ENCODE results near the gene KIAA1191.
A peak's percentile ranks its signal among the peaks of the same experiment; 100 is the strongest.

KIAA1191 gene

DNA sequence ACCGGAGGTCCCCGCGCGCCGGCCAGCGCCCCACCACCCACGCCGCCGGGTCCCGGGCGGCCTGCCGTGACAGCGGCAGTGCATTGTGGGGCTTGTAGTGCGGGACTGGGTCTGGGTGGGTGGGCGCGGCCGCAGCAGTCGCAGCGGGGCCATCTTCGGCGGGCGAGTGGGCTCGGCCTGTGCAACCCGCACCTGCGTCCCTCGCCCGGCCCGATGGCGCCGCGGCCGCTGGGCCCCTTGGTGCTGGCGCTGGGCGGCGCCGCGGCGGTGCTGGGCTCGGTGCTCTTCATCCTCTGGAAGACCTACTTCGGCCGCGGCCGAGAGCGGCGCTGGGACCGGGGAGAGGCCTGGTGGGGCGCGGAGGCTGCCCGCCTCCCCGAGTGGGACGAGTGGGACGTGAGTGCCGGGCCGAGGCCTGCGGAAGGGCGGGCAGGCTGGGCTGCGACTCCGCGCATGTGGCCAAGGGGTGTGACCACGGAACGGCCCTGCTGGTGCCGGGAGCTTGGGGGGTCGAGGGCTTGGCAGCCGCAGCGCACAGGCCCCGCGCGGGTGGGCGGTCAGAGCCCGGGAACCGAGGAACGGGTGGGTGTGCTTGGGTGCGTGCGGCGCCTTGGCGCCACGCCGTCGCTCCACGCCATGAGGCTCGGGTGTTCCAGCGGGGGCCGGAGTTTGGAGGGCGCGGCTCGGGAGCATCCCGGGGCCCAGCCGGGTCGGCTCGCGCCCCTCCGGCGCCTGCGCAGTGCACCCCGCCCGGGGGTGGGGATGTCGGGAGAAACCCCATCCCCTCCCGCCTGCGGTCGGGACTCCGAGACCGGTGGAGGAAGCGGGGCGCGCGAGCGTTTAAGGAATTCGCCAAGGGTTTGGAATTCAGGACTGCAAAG, 4.0 kb upstream of the KIAA1191 start, which contains the start of gene ARL10:
Gene ARL10, plus strand, starts transcription at position 137 of the 881 bp plus-strand sequence. Its CDS starts 77 bp downstream, at position 214.
- peak; percentile 49 for DNase-seq (ENCODE audit: low read depth)

DNA sequence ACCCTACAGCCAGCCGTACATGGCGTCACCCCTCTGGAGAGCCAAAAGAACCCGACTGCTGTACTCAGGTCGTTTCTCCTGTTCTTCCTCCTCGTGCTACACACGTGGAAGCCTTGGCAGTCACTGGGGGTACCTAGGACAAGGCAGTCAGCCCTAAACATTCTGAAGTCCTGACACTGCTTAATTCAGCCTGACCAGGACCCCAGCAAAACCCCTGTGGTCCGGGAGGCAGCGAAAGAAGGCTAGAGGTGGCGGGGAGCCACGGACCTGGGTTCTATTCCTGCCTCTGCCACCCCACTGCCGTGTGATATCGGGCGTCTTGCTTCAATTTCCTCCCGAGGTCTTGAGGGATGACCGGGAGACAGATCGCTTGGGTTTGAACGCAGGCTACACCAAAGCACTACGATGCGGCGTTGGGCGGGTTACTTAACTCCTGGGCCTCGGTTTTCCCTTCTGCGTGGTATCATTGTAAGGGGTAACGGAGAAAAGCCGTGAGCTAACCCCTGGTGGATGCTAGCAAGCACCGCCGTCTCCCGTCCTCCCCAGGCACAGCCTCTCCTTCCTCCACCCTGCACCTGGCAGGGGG, 3.3 kb upstream of the KIAA1191 start:
- no peak for DNase-seq (ENCODE audit: low read depth)

DNA sequence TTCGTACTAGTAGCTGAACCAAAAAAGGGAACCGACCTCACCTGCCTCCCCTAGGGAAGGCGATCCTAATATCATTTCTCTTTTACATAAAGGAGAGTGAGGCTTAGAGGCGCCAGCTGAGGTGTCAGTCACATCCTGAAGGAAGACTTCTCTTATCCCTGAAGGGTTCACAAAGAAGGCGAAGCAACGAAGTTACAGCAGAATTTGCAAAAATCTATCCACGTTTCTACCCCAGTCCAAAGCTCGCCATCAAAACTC, 598 bp upstream of the KIAA1191 start:
- DNase-seq (ENCODE audit: low read depth) = no peak

DNA sequence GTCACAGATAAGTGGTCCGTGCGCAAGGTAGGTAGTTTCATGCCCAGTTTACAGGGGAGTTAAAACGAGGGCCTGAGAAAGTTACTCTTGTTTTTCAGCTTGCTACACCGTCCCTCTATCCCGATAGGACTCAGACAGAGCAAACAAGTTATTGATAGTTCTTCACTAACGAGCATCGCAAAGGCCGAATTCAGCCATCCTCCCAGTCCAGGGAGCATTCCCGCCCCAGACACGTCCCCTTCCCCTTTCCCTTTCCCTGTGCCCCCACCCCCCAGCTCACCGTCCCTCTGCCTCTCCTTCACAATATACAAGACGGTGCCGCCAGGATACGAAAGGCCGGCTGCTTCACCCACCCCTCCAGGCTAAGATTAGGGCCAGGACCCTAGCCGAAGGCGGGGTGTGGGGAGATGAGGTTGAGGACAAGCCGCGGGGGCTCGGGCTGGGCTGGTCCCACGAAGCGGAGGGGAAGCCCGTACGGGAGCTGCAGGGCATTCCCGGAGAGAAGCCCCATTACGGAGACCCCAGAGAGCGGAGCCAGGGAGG, 599 bp downstream of the KIAA1191 start:
- DNase-seq (ENCODE audit: low read depth) = no peak

DNA sequence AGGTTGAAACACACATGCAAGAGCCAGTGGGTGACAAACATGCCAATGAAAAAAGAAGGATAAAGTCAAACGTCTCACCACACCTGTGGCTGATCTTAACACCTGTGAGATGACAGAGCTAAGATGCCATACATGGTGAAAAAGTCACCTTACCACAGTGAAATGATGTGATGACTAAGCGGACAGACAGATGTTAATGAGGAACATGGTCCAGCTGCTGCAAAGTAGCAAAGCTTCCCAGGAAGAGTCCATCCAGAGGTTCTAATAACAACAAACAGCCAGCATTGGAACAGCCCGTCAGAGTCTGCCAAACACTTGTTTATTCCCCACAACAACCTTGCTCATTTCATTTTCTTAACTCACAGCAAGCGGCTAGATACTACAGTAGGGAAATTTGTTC, 1.9 kb downstream of the KIAA1191 start:
- DNase-seq (ENCODE audit: low read depth) = no peak

DNA sequence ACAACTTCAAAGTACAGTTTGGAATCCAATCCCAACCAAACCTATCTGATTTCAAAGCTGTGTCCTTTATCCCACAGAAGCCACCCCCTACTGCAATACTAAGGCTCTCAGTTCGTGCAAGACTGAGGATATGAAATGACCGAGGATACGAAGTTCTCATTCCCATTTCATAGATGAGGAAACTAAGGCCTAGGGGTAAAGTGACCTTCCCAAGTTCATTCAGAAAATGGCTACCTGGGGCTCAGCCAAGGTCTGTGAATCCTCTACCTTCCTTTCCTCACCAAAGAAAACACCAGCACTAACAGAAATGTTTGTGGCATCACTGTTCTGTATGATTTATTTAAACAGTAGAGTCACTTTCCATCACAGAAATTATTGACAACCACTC, 5.4 kb downstream of the KIAA1191 start:
- DNase-seq (ENCODE audit: low read depth) = no peak

DNA sequence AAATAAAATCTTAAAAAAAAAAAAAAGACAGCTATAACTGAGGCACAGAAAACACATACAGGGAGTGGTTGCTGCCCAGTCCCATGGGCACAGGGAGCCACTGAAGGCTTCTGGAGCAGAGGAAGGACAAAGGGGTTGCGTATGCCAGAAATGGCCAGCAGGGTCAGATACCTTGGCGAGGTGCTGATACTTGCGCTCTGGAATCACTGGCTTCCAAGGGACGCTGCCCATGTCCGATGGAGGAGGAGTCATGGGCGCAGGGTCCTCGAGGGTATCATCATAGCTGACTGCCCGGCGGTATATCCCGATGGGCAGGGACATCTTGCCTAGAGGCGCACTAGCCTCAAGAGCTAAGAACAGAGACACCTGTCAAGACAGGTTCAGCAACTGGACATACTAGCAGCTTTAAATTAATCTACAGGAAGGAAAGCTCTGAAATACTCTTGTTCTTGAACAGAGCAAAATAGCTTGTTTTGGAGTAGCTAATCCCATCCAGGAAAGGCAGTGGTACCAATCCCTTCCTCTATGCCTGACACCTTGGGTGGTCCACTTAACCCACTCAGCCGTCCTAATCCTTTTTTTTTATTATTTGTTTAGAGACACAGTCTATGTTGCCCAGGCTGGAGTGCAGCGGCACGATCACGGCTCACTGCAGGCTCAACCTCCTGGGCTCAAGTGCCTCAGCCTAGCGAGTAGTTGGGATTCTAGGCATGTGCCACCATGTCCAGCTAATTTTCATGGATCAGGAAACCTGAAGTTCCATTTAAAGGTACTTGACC, 6.0 kb downstream of the KIAA1191 start:
- DNase-seq (ENCODE audit: low read depth) = no peak

DNA sequence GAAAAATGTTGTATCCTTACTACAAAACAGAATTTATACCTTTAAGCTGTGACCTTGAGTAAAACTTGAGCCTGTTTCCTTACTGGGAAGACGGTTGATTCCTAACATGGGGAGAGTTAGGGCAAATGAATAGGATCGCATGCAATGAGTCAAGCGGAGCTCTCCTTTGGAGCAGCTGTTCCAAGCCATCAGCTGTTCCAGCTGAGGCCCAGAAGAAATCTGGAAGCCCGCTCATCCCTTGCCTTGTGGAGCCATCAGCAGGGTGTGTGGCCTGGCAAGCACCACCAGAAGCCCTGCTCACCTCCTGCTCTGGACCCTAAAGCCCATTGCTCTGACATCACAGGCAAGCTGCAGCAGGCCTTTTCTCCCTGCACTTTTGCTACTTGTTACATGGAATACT, 8.0 kb downstream of the KIAA1191 start:
- no peak for DNase-seq (ENCODE audit: low read depth)

DNA sequence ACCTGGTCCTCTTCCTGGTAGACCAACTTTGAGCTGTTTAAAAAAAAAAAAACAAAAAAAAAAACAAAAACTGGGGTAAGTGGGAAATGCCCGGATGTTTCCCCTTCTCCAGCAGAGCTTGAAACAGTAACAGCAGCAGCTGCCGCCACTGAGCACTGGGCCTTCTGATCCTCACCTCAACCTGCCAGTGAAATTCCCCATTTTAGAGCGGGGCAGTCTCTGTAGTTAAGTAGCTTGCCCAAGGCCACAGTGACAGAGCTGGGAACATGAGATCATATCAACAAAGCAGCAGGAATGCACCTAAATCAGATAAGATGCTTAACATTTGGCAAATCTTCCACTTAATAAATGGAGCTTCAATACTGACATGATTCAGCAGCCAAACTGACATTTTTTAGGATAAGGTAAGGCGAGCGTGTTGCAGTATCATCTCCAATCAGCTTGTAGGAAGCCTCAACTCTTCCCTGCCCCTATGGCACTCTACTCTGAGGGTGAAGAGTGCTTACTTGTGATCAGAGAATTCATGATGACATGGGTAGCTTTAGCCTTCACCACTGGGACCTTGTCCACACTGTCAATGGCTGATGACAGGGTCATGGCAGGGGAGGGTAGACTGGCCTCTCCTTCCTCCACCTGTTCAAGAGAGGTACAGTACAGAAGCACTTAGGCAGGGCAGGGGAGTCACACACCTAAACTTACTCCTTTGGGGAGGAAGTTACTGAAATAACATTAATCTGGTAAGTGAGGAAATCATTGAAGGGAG, 9.3 kb downstream of the KIAA1191 start:
- no peak for DNase-seq (ENCODE audit: low read depth)

DNA sequence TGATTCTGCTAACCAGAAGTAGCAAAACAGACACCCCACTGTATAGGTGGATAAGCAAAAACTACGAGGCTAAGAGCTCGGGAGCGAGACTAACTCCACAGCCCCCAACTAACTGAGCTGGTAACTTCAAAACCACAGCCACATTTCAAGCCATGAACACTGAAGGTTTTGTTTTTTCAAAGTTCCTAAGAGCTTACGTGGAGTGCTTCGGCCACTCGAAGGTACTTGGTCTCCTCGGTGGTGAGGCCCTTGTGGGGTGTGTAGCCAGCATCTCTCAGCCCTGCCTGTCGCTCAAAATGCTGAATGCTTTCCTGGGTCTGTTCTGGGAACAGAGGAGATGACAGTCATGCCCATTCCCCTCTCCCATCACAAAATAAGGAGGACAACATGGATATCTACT, 11.1 kb downstream of the KIAA1191 start:
- no peak for DNase-seq (ENCODE audit: low read depth)

DNA sequence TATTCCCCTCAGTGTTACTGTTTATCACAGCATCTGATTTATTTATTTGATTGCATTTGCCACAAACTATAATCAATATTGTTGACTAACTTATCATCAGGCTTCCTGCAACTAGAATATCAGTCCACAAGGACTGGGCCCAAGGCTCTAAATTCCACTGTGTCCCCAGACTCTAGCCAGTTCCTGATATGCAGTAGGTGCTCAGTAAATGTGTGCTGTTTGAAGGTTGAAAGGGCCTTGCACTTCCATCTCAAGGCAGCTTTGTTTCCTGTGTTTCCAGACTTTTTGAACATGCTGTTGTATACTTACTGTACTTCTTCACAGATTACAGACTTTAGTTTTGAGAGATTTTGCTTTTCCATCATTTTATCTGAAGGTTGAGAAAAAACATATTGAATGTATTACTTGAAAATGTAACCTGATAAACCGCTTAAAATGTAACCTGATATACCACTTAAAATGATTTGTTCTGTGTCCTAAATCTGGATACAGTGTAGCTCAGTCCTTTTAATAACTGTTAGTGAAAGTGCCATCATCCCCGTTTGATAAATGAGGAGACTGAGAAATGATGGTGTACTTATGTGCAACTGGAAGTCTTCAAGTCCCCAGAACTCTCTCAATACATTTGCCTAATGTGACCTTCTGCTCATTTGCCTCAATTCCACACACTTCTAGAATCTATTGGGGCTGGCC, 18.7 kb downstream of the KIAA1191 start:
- DNase-seq (ENCODE audit: low read depth) = no peak

DNA sequence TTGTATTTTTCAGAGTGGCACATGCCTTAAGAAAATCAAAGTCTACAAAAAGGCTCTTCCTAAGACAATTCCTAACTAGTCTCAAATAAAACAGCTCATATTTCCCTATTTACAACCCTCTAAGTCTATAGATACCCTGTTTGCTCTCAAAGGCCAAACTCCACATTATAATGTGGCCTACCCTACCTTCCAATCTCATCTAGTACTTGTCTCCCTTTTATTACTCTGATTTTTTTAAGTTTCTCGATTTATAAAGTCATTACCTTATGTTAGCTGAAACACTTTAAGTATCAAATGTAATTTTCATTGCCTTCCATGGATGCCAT, 19.4 kb downstream of the KIAA1191 start:
- no peak for DNase-seq (ENCODE audit: low read depth)

DNA sequence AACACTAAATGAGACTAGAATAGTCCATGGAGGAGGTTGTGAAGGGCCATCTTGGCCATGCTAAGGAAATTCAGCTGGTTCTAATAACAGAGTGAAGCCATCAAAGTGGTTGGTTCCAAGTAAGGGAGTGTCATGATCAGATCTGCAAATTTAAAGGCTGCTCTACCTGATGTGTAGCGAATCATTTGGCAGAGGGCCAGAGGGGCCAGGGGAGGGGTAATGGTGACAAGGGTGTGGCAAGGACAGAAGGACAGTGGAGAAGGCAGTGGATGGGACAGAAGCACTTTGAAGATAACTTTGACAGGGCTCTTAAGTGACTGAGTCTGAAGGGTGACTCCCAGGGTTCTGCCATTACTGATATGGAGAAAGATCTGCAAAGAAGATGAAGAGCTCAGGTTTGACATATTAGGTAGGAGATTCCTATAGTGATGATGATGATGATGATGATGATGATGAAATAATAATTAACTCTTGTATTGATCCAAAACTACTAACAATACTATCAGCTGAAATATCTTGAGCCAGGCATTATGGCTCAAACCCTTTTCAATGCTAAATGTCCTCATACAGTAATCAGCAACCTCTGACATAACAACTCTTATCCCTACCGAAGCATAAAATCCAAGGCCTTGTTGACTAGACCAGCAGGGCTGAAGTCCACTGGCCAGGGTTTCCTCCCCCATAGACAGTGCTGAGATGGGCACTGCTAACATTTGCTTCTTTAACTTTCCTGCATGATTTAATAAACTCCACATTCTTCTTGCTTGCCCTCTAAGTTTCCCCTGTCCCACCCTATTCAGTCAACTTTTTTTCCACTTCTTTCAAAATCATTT, 20.0 kb downstream of the KIAA1191 start:
- DNase-seq (ENCODE audit: low read depth) = no peak

DNA sequence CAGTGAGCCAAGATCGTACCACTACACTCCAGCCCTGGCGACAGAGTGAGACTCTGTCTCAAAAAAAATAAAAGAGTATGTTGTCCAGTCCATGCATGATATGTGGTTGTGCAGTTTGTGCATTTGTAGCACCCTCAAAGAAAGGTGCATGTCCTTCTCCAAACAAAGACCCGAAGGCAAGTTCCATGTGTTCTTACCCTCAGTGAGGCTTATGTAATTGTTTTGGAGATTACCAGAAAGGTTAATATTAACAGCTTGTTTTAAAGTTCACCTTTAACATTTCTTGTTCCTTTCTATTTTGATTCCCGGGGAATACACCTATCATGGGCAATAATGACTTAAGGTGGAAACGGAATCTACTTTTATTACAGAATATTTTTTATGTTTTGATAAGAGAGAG, 22.3 kb downstream of the KIAA1191 start:
- DNase-seq (ENCODE audit: low read depth) = no peak

DNA sequence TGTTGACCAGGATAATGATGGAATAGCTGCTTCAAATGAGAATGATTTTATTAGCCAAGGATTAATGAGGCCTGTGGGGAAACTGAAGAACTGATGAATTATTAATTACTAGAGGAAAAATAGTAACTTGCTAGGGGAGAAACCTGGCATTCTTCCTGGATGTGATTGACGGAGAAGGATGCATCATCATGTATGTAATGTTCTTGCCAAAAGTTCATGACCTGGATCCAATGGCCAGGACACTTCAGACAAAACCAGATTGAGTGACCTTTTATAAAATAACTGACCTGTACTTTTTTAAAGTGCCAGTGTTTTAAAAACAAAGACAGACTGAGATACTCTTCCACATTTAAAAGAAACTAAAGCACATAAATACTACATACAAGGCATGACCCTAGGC, 23.7 kb downstream of the KIAA1191 start:
- no peak for DNase-seq (ENCODE audit: low read depth)

DNA sequence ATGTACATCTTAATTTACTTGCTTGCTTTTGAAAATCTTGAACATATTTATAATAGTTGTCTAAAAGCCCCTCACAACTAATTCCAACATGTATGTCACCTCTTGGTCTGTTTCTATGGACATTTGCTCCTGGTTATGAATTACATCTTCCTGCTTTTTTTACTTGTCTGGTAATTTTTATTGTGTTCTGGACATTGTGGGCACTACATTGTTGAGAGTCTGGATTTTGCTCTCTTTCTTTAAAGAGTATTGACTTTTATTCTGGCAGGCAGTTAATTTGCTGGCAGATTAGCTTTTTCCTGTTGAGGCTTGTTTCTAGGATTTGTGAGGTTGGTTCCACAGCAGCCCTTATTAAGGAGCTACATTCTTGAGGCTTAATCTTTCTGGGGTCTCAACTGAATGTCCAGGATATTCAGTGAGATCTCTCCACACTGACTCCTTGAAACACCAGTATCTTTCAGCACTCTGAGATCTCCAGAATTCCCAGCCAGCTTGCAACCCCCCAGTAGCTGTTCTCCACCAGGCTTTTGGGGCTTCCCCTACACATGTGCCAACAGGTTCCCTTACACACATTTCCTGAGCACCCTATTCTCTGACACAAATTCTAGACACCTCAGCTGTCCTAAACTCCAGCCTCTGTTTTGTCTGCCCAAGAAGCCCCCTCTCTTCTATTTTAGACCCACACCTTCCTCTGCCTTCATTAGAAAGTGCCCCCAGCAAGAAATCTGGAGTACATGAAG, 27.4 kb downstream of the KIAA1191 start:
- DNase-seq (ENCODE audit: low read depth) = no peak

DNA sequence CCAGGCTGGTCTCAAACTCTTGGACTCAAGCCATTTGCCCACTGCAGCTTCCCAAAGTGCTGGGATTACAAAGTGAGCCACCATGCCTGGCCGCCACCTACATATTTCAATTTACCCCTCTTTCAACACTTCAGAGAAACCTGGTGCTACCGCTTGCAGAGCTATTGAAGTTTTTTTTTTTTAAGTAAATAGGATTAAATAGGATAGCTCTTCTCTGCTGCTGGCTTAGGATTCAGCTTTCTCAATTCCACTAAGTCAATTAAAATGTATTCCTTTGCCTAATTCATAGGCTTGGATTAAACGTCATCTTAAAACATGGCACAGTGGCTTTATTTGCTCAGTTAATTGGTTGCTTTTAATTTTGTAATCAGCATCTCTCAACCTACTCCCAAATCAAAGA, 41.0 kb downstream of the KIAA1191 start:
- no peak for DNase-seq (ENCODE audit: low read depth)

DNA sequence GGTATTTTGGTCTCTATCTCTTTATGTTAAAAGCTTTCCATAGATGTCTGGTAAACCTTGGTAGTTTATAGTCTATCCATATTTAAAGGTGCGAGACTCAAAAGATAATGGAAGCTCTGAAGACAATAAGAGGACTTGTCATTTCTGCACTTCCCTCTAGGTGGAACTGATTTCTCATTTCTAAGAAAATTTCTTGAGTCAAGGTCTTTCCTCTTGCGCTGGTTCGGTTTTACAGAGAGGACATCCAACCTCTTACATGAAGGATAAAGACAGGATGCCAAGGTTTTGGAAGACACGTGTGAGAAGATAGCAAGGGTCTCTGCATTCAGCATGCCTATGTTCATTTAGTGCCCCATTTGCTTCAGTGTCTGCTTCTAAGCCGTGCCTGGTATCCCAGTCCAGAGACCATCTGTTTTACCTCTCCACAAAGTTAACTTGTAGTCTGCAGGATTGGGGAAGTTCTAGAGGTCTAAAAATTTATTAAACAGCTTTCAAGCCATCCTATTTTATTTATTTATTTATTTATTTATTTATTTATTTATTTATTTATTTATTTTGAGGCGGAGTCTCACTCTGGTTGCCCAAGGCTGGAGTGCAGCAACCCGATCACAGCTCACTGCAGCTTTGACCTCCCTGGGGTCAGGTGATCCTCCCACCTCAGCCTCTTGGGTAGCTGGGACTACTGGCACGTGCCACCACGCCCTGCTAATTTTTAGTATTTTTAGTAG, 41.6 kb downstream of the KIAA1191 start:
- no peak for DNase-seq (ENCODE audit: low read depth)

Data from stimulated activated CD4-positive, alpha-beta T cell treated with anti-CD3 and anti-CD28 coated beads, Interleukin-2, amount 100 ng/mL, for 4 hours (primary cell).